GM11168 (cell line): ENCODE results near the gene FAM171A1.

Source experiments
- in situ Hi-C: fragments of 300-500 bp; cut with MboI; formaldehyde crosslinking; loops from one replicate; pipeline ENCODE4 v1.12.0; 2022; ENCODE audit warnings: low sequenced_read_pairs; ENCODE audit not compliant: unreplicated experiment

The FAM171A1 gene

GRCh38 chr10:15254808-15255648, 116.1 kb downstream of the FAM171A1 start:
- in situ Hi-C loops, result no loop called here

GRCh38 chr10:15253951-15254807, 116.9 kb downstream of the FAM171A1 start:
- in situ Hi-C loops, result no loop called here

GRCh38 chr10:15252396-15252795, 118.7 kb downstream of the FAM171A1 start:
- in situ Hi-C loops, result no loop called here

GRCh38 chr10:15251791-15252380, 119.2 kb downstream of the FAM171A1 start:
- in situ Hi-C loops, result no loop called here

- in situ Hi-C loops, result no loop called here
These were observed 125.6 kb downstream of the FAM171A1 start for GRCh38 chr10:15245530-15245929.

GRCh38 chr10:15244635-15245197, 126.4 kb downstream of the FAM171A1 start:
- in situ Hi-C loops, result no loop called here

- in situ Hi-C loops, result no loop called here
These were observed 128.7 kb downstream of the FAM171A1 start for GRCh38 chr10:15242261-15242840.

GRCh38 chr10:15241306-15241705, 129.8 kb downstream of the FAM171A1 start:
- in situ Hi-C loops, result no loop called here

- in situ Hi-C loops, result no loop called here
These were observed 132.3 kb downstream of the FAM171A1 start for GRCh38 chr10:15238555-15239335.

- in situ Hi-C loops, result no loop called here
These were observed 133.7 kb downstream of the FAM171A1 start for GRCh38 chr10:15237351-15237750.

- in situ Hi-C loops, result no loop called here
These were observed 134.7 kb downstream of the FAM171A1 start for GRCh38 chr10:15236340-15236739.

GRCh38 chr10:15232279-15232678, 138.8 kb downstream of the FAM171A1 start:
- in situ Hi-C loops, result no loop called here

GRCh38 chr10:15231426-15231825, 139.7 kb downstream of the FAM171A1 start:
- in situ Hi-C loops, result no loop called here

- in situ Hi-C loops, result no loop called here
These were observed 140.8 kb downstream of the FAM171A1 start for GRCh38 chr10:15230257-15230656.

GRCh38 chr10:15229268-15229667, 141.8 kb downstream of the FAM171A1 start:
- in situ Hi-C loops, result no loop called here

- in situ Hi-C loops, result no loop called here
These were observed 142.7 kb downstream of the FAM171A1 start for GRCh38 chr10:15228426-15228825.

- in situ Hi-C loops, result no loop called here
These were observed 143.3 kb downstream of the FAM171A1 start for GRCh38 chr10:15227611-15228372.

- in situ Hi-C loops, result no loop called here
These were observed 145.6 kb downstream of the FAM171A1 start for GRCh38 chr10:15225511-15225910.

GRCh38 chr10:15224948-15225347, 146.1 kb downstream of the FAM171A1 start:
- in situ Hi-C loops, result no loop called here
